D721Med (cell line): Measurements from ENCODE around the gene CCR7.

Experiments used
- DNase-seq: peaks from one replicate; pipeline ENCODE4 v3.0.0; 2011; ENCODE audit warnings: low spot score; ENCODE audit not compliant: insufficient read length
- FAIRE-seq: peaks from 2 replicates; lab custom pipeline; 2011; peaks lifted over from hg19 to GRCh38; lab: Jason Lieb, UNC
- TF ChIP-seq, protein P1 (sequence below): IDR thresholded peaks from 2 replicates; pipeline ENCODE4 v1.5.1; 2012; ENCODE audit warnings: mild to moderate bottlenecking, control low read depth; ENCODE audit not compliant: insufficient read depth; ENCODE audit errors: missing control alignments

The CCR7 gene

GRCh38 chr17:40515011-40515410, 50.3 kb downstream of the CCR7 start:
- no peak for DNase-seq
- no peak for FAIRE-seq
- TF ChIP-seq, protein P1, sequence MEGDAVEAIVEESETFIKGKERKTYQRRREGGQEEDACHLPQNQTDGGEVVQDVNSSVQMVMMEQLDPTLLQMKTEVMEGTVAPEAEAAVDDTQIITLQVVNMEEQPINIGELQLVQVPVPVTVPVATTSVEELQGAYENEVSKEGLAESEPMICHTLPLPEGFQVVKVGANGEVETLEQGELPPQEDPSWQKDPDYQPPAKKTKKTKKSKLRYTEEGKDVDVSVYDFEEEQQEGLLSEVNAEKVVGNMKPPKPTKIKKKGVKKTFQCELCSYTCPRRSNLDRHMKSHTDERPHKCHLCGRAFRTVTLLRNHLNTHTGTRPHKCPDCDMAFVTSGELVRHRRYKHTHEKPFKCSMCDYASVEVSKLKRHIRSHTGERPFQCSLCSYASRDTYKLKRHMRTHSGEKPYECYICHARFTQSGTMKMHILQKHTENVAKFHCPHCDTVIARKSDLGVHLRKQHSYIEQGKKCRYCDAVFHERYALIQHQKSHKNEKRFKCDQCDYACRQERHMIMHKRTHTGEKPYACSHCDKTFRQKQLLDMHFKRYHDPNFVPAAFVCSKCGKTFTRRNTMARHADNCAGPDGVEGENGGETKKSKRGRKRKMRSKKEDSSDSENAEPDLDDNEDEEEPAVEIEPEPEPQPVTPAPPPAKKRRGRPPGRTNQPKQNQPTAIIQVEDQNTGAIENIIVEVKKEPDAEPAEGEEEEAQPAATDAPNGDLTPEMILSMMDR, result no peak

DNA sequence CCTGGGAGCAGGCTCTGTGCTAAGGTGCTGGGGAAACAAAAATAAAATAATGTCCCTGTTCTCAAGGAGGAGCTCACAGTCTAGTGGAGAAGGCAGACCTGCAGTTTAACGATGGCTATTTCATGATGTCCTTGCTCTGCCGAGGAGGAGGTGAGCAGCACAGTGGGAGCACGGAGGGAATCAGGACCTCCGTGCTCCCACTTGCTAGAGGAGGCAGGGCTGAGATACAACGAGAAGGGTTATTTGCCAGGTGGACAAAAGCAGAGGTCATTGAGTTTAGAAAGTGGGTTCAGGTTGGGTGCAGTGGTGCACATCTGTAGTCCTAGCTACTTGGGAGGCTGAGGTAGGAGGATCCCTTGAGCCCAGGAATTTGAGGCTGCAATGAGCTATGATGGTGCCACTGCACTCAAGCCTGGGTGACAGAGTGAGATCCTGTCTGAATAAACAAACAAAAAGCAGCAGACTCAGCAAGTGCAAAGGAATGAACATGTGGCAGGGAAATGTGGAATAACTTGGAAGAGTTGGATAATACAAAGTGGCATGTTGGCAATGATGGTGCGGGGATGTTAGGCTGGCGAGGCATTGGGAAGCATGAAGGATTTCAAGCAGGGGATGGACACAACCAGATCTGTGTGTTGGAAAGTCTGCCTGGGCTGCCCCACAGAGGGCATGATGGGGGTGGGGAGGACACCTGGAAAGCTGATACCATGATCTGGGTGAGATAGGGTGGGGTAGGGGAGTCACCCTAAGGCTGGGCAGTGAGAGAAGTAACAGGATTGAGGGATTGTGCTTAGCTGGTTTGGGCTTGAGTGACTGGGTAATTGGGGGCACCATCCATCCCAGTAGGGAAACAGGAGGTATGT, 51.0 kb downstream of the CCR7 start:
- FAIRE-seq (no peak), DNase-seq (no peak)
- TF ChIP-seq, protein P1, result no peak

DNA sequence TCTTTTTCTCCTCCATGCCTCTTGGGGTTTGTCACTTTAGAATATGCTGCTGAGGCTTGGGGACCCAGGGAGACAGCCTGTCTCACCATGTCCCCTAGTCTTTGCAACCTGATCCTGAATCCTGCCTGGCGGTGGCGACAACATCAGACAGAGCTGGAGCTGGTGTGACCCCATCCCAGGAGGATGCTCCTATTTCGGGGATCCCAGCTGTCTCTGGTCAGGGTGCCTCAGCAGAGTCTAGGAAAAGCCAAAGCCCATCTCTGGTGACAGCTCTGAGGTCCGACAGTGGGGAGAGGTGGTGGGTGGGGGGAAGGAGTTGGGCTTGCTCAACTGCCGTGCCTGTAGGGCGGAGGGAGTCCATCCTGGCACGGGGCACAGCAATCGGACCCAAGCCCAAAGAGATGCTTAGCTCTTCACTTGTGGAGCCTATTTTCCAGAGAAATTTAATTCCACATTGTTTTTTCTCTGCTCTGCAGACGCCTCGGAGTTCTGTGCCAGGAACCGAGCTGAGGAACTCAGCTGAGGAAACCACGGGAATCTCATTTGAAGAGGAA, 53.5 kb downstream of the CCR7 start:
- TF ChIP-seq, protein P1, result no peak
- DNase-seq (no peak), FAIRE-seq (no peak)

- TF ChIP-seq, protein P1, result no peak
- FAIRE-seq (no peak), DNase-seq (no peak)
Observed at GRCh38 chr17:40511136-40511535, 54.1 kb downstream of the CCR7 start.

GRCh38 chr17:40510328-40510648, 55.0 kb downstream of the CCR7 start:
- DNase-seq, result no peak
- no peak for FAIRE-seq
- TF ChIP-seq, protein P1, result no peak

- TF ChIP-seq, protein P1, result no peak
- no peak for FAIRE-seq
Observed at GRCh38 chr17:40509626-40510327, 55.5 kb downstream of the CCR7 start.

More at GRCh38 chr17:40509626-40510327, 55.5 kb downstream of the CCR7 start:
- no peak for DNase-seq
